Ammon's horn (tissue), 1 donor: Measurements from ENCODE around the gene RPS16.

Experiments
- DNase-seq: peaks from one replicate; pipeline ENCODE4 v3.0.0-alpha.2; 2016; ENCODE audit warnings: low spot score

RPS16 gene

GRCh38 chr19:39385629-39386411 lies 49.9 kb downstream of the RPS16 start:
- no peak for DNase-seq

DNA sequence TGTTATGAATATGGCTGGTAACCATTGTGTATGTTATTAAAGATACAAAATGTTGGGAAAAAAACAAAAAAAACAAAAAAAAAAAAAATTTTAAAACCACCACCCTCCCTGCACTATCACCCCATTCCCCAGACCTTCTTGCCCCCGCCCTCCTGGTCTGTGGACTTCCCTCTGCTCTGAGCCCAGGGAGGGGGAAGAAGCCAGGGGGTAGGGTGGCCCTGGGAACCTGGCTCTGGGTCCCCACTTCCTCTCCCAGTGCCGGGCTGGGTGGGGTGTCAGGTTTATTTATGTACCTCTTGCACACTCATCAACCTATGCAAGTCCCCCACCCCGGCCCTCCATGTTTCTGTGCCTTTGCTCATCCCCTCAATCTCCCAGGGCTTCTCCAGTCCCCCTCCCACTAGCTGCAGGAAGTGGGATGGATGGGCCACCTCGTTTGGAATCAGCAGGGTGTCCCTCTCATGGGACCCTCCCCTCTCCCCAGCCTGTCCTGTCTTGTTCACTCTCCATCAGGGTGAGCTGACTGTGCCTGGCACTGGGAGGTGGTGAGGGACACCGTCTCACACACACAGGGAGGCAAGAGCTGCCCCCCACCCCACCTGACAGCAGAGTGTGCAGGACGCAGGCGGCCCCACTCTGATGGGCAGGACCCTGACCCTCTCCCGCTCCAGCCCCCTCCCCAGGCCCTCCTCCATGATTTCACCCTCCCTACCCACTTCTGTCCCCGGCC lies 50.7 kb downstream of the RPS16 start:
- no peak for DNase-seq
